Left lung (tissue), 10 donors: Measurements from ENCODE around the gene COL25A1. TPM values are rescaled to one million over a fixed set of nuclear protein-coding genes. Genes with fewer than 3 reads are reported as not detected.

Source experiments
- ATAC-seq: fragments of 200-7000 bp; cut with Tn5 transposase; one replicate; pipeline ENCODE4 v1.9.1; 2020; ENCODE audit warnings: moderate library complexity
- DNase-seq, 4 donors: peaks; one replicate each; pipeline ENCODE4 v3.0.0-alpha.2; 2013 to 2020
- H3K27ac ChIP-seq, 2 donors: fragments of 200-600 bp; sonication (generic) in 1 of 2; one replicate each; pipeline versions ENCODE4 v1.5.0 to v1.8.0; 2020 to 2021
- H3K27me3 ChIP-seq, 2 donors: fragments of 200-600 bp; sonication (generic) in 1 of 2; one replicate each; pipeline versions ENCODE4 v1.5.0 to v1.8.0; 2020 to 2021
- H3K36me3 ChIP-seq, 2 donors: fragments of 200-600 bp; sonication (generic) in 1 of 2; one replicate each; pipeline versions ENCODE4 v1.5.0 to v1.8.0; 2020 to 2021
- H3K4me1 ChIP-seq, 2 donors: fragments of 200-600 bp; one replicate each; pipeline ENCODE4 v1.8.0; 2021
- H3K4me3 ChIP-seq, 2 donors: fragments of 200-600 bp; sonication (generic) in 1 of 2; one replicate each; pipeline versions ENCODE4 v1.5.0 to v1.8.0; 2020 to 2021; ENCODE audit warnings: mild to moderate bottlenecking in 1 of 2
- H3K9me3 ChIP-seq, 2 donors: fragments of 200-600 bp; sonication (generic) in 1 of 2; one replicate each; pipeline versions ENCODE4 v1.5.0 to v1.8.0; 2020 to 2021
- intact Hi-C, 2 donors: fragments of 100-400 bp; cut with DNase I; formaldehyde crosslinking; loops; one replicate each; pipeline versions ENCODE4 v1.11.2 to v1.14.2; 2022
- polyA plus RNA-seq, 6 donors: library from polyadenylated mRNA; unstranded; fragments of 120-200 nt; gene quantifications; one replicate each; pipeline ENCODE4 v1.2.1, GENCODE V29; 2013; ENCODE audit not compliant: insufficient read length in 6 of 6
- total RNA-seq, 2 donors: library from RNA; stranded (reverse); fragmentation: NEBNext Ultra II Directional; extraction: Animal tissue kit (Norgen Biotek cat#: 25700); gene quantifications; one replicate each; pipeline ENCODE4 v1.2.1, GENCODE V29; 2021
- TF ChIP-seq, protein P1 (sequence below), 2 donors: fragments of 200-600 bp; sonication (generic) in 1 of 2; IDR thresholded peaks; one replicate each; pipeline versions ENCODE4 v1.5.0 to v1.8.0; 2021; ENCODE audit warnings: antibody characterized with exemption in 2 of 2
- donor health status: DM: no; HTN: yes; CAD: no.
- donor health status: DM: no; HTN: no; CAD: no.

COL25A1 gene
- total and polyA plus RNA-seq, 8 donors = 0.13 to 1.8 (median 1.4) TPM

DNA sequence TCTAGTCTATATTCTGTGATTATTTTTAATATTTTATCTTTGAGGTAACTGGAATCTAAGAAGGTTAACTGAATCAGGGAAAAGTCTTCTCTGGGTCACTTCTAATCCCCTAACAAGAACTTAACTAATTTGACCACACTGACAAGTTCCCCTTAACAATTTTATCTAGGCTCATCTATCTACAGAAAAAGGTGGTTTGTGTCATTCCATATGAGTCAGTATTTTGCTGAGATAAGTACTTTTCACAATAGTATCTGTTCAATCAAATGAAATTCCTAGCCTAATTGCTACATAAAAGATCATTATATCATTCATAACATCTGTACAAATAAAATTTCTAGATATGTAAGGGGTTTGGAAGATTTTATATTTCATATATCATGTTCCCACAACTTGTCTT, 45.6 kb downstream of the COL25A1 start:
- DNase-seq (no peak), ATAC-seq (no peak)
- no peaks in the 10 kb centered on the region for H3K9me3 ChIP-seq
- H3K4me1 ChIP-seq = no peaks in the 10 kb centered on the region
- H3K36me3 ChIP-seq = no peaks in the 10 kb centered on the region
- intact Hi-C loops = no loop called here
- TF ChIP-seq, protein P1, sequence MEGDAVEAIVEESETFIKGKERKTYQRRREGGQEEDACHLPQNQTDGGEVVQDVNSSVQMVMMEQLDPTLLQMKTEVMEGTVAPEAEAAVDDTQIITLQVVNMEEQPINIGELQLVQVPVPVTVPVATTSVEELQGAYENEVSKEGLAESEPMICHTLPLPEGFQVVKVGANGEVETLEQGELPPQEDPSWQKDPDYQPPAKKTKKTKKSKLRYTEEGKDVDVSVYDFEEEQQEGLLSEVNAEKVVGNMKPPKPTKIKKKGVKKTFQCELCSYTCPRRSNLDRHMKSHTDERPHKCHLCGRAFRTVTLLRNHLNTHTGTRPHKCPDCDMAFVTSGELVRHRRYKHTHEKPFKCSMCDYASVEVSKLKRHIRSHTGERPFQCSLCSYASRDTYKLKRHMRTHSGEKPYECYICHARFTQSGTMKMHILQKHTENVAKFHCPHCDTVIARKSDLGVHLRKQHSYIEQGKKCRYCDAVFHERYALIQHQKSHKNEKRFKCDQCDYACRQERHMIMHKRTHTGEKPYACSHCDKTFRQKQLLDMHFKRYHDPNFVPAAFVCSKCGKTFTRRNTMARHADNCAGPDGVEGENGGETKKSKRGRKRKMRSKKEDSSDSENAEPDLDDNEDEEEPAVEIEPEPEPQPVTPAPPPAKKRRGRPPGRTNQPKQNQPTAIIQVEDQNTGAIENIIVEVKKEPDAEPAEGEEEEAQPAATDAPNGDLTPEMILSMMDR (IDR thresholded peaks at IDR 0.05) = no peak
- H3K27ac ChIP-seq = no peak overlapping the region
- H3K4me3 ChIP-seq = no peak overlapping the region
- no peaks in the 10 kb centered on the region for H3K27me3 ChIP-seq

DNA sequence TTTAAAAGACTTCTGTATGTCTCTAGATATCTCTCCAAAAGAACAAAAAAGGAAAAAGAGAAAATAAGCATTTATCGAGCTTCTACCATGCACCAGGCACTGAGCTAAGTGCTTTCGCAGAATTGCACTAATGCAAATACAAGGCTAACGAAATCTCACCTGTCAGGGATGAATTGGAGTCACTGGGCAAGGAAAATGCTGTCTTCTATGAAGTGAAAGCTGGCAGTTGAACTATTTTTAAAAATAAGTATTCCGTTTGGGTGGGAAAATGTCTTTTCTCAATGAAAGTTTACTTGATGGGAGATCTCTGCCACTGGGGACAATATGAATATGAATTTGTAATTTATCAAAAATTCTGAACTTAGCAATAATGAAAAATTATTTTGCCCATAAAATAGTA, 47.6 kb downstream of the COL25A1 start:
- H3K4me3 ChIP-seq = no peak overlapping the region
- no peaks in the 10 kb centered on the region for H3K4me1 ChIP-seq
- no peaks in the 10 kb centered on the region for H3K27me3 ChIP-seq
- no peaks in the 10 kb centered on the region for H3K36me3 ChIP-seq
- H3K9me3 ChIP-seq = no peaks in the 10 kb centered on the region
- DNase-seq (no peak), ATAC-seq (no peak)
- no peak overlapping the region for H3K27ac ChIP-seq
- TF ChIP-seq, protein P1 (IDR thresholded peaks at IDR 0.05) = no peak
- intact Hi-C loops = no loop called here

DNA sequence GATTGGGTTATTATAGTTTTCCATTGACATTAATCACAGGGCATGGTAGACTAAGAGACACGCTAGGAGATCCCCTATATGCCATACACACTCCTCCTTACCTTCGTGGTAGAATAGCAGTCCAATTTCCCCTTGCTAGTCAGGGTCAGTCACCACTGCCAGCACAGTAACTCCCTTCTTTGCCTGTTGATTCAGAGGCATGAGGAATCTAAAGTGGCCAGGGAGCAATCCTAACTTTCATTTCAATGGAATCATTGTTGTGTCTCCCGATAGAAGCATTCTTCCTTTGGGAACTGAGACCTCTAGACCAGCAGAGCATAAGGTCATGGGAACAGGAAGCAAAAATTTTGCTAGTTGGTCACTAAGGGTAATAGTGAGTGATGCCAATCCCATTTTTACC, 51.1 kb downstream of the COL25A1 start:
- ATAC-seq (no peak), DNase-seq (no peak)
- H3K27me3 ChIP-seq = no peaks in the 10 kb centered on the region
- TF ChIP-seq, protein P1 (IDR thresholded peaks at IDR 0.05) = no peak
- intact Hi-C loops = no loop called here
- H3K27ac ChIP-seq = no peak overlapping the region
- H3K4me3 ChIP-seq = no peak overlapping the region
- no peaks in the 10 kb centered on the region for H3K9me3 ChIP-seq
- H3K36me3 ChIP-seq = no peaks in the 10 kb centered on the region
- no peaks in the 10 kb centered on the region for H3K4me1 ChIP-seq

DNA sequence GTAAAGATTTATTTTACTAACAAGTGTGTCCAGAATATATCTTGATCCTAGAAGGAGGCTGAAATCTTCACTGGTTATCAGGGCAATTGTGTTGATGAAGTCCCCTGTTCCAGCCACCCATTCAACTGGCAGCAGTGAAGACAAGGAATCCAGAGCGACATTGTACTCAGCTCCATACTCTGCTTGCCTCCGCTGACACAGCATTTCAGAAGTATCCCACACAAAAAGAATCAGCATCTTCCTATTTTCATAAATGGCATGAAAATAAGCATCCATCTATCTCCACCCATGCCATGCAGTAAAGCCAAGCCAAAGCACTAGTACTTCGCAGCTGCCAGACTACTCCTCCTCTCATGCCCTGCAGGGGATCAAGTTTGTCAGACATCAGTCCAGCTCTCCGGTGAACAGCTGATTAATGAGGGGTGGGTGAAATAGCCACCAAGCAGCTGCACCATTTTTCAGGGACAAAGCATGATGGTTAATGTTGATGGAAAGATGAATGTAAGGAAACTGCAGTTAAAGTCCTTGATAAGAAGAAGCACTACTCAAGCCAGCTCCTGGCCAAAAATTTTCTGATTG, 54.0 kb downstream of the COL25A1 start:
- no peak overlapping the region for H3K27ac ChIP-seq
- no peak for DNase-seq
- no peaks in the 10 kb centered on the region for H3K27me3 ChIP-seq
- TF ChIP-seq, protein P1 (IDR thresholded peaks at IDR 0.05) = no peak
- no peak for ATAC-seq
- intact Hi-C loops = no loop called here
- H3K36me3 ChIP-seq = no peaks in the 10 kb centered on the region
- H3K4me3 ChIP-seq = no peak overlapping the region
- H3K4me1 ChIP-seq = no peaks in the 10 kb centered on the region
- no peaks in the 10 kb centered on the region for H3K9me3 ChIP-seq

DNA sequence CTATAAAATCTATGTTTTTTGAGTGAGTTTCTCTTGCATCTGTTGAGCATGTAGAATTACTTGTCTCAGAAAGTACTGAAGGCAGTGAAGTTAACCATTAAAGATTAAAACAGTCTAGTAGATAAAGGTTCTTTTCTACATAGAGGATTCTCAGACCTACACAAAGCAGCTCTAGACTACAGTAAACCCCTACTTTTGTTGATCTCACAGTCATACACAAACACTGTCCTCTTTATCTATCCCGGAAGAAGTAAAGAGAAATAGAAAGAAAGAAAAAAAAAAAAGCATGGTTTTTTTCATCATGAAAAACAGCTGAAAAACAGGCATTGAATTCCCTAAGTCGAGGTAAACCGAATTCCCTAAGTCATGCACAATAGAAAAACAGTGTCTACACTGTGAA, 58.6 kb downstream of the COL25A1 start:
- Histone ChIP-seq H3K36me3 (no peaks in the 10 kb centered on the region), H3K4me1 (no peaks in the 10 kb centered on the region)
- TF ChIP-seq, protein P1 (IDR thresholded peaks at IDR 0.05) = no peak

More for the DNA sequence above, 58.6 kb downstream of the COL25A1 start:
- Histone ChIP-seq H3K9me3 (no peaks in the 10 kb centered on the region), H3K4me3 (no peak overlapping the region), H3K27me3 (no peaks in the 10 kb centered on the region), H3K27ac (no peak overlapping the region)
- ATAC-seq (no peak), DNase-seq (no peak)
- intact Hi-C loops = no loop called here
